NCI-H345 (cell line): ENCODE results near the gene MX1.

ENCODE experiments used
- DNase-seq: peaks from one replicate; lab custom pipeline; 2025; lab: John Stamatoyannopoulos, UW

MX1 gene

DNA sequence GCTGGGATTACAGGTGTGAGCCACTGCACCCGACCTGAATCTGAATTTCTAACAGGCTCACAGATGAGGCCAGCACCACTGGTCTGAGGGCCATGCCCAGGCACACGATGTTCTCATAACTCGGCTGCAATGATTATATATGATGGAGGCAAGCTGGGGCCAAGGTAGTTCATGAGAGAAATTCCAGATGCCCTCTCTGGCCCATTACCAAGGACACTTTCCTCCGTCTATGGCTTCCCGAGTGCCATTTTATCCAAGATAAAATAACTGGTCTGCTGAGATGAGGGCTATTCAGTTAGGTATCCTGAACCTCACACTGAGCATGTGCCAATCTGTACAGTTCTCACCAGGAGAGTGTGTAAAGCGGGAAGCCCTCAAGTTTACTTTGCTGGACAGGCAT, 65.4 kb downstream of the MX1 start:
- DNase-seq, result no peak

DNA sequence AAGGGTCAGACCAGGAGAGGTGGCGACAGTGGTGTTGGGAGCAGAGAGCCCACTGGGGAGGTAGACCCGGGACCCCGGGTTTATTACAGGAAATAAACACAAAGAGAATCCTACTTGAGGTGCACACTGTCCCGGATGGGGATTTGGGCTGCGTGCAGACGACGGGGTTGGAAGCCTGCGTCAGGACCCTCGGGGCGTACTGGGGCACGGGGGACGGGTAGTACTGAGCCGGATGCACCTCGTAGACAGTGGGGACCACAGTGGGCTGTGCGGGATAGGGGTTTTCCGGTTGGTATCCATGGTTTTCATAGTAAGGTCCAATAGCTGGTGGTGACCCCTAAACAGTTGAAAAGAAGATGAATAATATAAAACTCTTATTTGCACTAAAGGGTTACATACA, 68.2 kb downstream of the MX1 start:
- no peak for DNase-seq

DNA sequence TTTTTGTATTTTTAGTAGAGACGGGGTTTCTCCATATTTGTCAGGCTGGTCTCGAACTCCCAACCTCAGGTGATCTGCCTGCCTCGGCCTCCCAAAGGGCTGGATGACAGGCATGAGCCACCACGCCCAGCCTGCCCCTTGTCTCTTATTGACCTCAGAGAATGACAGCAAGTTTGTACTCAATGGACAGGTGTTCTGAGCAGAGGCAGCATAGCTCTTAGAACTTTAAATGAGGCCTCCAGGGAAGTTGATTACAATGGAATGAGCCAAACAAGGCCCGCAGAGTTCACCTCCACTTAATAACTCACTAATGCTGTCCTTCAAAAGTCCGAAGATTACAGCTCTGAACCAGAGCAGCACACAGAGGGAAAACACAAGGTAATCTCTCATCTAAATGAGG, 71.0 kb downstream of the MX1 start:
- no peak for DNase-seq

- no peak for DNase-seq
Observed at GRCh38 chr21:41497788-41498187, 71.7 kb downstream of the MX1 start.

GRCh38 chr21:41499920-41500319, 73.9 kb downstream of the MX1 start:
- DNase-seq, result no peak

DNA sequence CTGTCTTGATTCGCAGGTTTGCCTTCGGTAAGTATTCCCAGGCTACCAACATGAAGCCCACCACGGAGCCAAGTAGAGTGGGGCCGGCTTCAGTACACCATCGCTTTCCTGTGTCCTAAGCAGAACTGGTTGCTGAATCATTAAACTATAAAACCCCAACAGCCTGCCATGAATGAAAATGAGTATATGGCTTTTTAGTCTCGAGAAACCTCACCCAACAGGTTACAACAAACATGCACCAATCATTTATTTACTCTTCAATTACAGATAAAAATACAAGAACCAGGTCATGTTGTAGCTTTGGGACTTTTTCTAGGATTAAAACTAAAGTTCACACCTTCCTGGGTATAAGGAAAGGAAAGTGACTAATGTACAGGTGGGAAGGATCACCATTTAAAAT, 74.3 kb downstream of the MX1 start:
- DNase-seq, result no peak

DNA sequence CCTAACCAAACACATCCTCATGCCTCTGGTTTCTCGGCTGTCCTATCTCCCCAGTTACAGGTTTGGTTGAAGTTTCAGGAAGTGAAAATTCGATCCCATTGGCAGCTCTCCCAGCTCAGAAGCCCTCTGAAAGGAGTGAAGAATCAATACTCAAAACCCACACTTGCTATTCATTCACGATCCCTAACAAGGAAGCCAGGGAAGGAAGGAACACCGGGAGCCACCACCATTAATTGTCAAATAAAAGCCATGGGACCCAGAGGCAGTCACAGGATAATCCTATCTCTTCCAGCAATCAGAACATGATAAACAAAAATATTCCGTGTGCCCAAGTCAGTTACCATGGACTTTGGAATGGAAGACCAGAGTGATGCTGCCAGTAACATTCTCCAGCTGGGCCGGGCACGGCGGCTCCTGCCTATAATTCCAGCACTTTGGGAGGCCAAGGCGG, 74.9 kb downstream of the MX1 start:
- DNase-seq, result peak; percentile 20

DNA sequence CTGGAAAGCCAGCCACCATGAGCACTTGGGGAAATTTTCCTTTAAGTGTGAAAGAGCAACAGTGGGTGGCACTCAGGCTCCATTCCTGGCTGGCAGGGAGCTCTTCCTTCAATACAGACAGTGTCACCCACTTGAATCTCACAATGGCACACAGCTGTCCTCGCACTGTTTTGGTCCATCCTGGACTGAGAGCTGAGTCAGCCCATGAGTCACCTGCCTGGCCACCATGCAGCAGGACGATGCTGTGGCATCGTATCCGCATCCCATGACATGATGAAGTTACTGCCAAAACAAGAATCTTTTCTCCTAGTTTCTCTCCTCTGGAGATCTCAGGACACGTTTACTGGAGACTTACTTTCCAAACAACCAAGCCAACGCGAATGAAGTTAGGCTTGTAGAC, 75.9 kb downstream of the MX1 start:
- peak; percentile 40 for DNase-seq

GRCh38 chr21:41503331-41503730, 77.3 kb downstream of the MX1 start:
- no peak for DNase-seq

- DNase-seq, result no peak
Observed at GRCh38 chr21:41504030-41504429, 78.0 kb downstream of the MX1 start.

- no peak for DNase-seq
Observed at GRCh38 chr21:41506005-41506594, 80.1 kb downstream of the MX1 start.

DNA sequence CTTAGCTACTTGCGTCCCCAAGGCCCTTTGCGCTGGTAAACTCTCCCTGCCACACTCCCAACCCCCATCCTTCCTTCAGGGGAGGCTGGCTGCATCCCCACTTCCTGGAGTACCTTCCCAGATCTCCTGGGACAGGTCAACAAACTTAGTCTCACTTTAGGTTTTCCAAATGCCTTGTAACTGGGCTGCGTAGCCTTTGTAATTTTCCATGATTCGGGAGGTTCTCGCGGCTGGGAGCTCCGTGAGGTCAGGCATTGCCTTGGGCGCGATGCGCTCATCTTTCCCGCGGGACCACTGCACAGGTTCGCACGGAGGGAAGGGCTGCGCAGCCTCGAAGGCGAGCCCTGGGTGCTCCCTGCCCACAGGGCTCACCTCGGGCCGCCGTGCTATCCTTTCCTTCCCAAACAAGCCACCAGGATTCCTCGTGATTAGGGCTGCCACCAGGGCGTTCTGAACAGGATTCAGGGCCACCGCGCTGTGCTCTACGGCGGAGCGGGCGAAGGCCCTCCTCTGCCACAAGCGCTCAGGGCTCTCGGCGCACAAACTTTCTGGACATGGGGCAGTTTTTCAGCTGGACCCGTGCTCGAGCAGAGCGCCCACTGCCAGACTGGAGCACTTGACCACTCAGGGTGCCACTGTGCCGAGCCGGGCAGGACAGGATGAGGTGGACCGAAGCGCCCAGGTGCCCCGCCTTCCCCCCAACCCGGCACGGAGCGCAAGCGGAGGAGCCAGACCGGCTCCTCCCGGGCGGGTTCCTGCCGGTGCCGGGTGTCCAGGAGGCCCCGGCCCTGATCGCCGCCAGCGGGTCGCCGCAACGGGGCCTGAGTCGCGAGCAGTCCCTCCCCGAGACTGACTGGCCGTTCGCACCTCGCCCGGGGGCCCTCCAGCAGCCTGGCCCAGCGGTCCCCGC, 80.8 kb downstream of the MX1 start:
- DNase-seq, result no peak

DNA sequence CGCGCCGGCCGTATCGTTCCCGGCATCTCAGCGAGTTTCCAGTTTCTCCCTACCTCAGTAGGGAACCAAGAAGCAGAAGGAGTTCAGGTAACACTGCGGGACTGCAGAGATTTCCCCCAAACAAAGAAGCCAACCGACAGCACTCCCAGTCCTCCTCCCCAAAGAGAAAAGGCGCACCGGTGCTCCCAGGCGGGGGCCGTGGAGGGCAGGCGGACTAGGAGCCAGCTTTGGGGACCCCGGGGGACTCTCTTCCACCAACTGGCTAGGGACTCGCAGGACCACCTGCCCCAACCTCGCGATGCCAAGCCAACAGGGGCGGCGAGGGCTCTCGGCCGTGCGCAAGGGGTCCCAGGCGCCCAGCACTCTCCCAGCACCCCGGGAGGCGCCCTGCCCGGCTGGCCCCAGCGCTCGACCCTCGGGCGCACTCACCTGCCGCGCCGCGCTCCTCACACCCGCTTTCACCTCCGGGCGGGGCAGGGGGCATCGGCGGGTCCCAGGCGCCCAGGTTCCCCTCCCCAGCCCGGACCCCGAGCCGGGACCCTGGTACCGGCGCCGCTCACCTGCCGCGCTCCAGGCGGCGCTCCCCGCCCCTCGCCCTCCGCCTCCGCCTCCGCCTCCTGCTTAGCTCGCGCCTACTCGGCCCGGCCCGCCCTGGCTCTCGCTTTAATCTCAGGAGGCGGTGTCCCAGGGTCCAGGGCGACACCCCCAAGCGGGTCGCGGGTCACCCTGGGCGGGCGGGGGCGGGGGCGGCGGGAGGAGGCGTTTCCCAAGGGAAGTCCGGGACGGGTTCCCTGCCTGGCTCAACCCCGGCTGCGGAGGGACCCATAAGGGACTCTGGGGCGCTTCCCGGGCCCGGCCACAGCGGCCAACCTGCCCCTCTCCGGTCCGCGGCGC, 81.7 kb downstream of the MX1 start, which contains the start of gene TMPRSS2:
TMPRSS2 (minus strand) TSS at position 638 of the 894 bp plus-strand sequence. CDS start 10,025 bp downstream, outside the sequence.
- peak; percentile 18 for DNase-seq

- no peak for DNase-seq
Observed at GRCh38 chr21:41508415-41509144, 82.5 kb downstream of the MX1 start.
